Activated CD8-positive, alpha-beta memory T cell treated with anti-CD3 and anti-CD28 coated beads, Interleukin-2, amount 50 U/mL, for 4 hours (primary cell): Measurements from ENCODE around the gene ADGRG3.
A peak's percentile ranks its signal among the peaks of the same experiment; 100 is the strongest.

Source experiments
- DNase-seq: peaks from one replicate; pipeline ENCODE4 v3.0.0-alpha.2; 2020

Gene ADGRG3

DNA sequence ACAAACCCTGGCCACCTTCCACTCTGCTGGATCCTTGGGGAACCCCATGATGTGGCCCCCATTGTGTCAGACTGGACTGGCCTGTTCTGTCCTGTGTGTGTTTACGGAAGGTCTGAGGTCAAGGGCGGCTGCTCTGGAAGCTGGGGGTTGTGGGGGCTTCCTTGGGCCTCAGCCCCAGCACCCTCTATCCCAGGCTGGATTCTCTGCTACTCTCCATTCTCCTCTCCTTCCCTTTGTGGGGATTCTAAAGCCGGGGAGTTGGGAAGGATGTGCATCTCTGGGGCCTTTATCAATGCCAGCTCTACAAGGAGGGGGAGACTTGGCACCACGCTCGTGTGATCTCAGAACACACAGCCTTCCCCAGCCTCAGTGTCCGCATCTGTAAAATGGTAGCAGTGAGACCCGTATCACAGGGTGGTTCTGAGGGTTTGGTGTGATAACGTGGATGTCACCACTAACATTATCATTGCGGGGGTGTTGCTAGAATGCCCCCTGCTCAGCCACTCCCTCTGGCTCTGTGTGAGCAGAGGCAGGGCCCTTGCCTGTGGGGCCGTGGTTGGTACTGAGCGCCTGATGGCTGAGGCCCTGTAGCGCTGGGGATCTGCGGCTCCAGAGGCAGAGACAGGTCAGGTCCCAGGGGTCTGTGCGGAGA is 21.6 kb upstream of the ADGRG3 start:
- no peak for DNase-seq

DNA sequence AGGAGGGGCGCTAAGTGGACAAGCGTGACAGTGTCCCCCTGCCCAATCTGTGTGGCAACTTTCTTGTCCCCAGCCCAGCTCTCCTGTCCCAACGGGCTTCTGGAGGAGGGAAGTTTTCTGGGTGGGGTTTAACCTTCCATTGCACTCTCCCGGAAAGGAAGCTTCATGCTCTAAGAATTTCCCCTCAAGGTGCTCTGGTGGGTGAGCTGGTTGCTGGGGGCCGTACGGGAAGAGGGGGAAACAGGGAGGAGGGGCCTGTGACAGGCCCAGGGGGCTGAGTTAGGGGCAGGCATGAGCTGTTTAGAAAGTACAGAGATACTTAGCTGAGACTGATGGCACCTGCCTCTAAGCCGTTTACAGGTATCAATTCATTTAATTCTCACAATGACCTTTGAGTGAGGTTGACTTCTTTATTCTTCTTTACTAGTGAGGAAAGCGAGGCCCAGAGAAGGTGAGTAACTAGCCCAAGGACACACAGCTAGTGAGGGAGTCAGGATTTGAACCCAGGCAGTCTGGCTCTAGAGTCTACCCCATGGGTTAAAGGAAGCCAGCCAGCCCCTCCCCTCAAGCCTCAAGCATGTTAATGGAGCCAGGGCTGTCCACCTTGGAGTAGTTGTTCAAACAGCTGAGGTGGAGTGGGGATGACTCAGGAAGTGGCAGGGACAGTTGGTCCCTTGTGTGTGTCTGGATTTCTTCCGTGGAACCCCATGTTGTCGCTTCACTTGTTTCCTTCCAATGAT is 20.8 kb upstream of the ADGRG3 start:
- no peak for DNase-seq

DNA sequence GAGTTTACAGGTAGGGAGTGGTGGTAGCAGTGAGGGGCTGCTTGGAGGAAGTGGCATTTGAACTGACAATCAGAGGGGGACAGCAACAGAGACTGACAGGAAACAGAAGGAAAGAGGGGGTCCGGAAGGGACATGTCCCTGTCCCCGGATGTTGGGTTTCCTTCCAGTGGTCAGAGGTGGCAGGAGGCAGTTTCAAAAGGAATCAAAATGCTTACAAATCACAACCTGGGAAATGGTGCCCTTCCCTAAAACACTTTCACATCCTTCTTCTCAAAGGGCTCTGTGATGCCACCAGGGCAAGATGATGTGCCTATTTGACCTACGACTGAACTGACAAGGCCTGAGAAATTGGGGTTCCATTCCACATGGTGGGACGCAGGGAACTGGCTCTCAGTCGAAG is 20.0 kb upstream of the ADGRG3 start:
- DNase-seq = no peak

DNA sequence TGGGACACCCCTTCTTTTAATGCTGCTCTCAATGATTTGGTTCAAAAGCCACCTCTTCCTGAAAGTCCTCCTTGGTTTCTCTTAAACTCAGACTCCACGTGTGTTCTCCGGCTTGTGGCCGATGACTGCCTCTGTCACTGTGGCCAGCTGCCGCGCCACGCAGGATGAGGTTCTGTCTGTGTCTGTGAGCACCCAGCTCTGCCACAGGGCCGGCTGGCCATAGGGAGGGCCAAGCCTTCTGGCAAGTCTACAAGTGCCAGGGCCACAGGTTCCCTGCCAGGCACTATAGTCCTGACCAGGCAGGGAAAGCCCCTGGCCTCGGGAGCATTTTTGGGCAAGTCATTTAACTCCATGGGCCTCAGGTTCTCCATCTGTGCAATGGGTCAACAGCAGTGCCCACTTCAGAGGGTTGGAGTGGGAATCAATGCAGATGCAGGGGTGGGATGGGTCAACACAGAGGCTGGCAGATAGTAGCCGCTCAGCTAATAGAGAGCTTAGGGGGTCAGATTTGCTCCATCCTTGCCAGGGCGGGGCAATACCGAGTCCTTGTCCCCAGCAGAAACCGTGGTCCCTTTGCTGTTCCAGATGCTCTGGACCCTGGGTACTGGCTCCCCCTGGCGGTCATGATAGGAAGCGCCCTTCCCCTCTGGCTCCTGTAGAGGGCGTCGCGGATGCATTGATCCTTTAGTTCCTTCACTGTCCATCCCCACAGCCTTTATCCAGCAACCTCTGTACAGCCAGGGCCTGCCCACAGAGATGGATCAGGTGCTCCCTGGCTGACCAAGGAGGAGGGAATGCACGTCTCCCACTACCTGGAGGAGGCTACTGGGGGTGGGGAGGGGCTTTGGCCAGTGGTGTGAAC is 19.3 kb upstream of the ADGRG3 start:
- peak; percentile 84 for DNase-seq

DNA sequence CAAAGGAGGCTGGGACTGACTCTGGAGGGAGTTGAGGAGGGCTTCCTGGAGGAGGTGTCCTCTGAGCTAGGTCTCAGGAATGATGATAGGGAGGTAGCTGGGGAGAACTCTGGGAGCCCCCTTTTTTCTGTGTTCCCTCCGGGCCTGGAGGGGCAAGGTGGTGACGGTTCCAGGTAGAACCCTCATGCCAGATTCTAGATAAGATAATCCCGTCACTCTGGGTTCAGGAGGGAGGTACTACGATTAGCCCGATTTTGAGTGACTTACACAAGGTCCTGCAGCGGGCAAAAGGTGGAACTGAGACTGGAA is 18.7 kb upstream of the ADGRG3 start:
- DNase-seq = no peak

DNA sequence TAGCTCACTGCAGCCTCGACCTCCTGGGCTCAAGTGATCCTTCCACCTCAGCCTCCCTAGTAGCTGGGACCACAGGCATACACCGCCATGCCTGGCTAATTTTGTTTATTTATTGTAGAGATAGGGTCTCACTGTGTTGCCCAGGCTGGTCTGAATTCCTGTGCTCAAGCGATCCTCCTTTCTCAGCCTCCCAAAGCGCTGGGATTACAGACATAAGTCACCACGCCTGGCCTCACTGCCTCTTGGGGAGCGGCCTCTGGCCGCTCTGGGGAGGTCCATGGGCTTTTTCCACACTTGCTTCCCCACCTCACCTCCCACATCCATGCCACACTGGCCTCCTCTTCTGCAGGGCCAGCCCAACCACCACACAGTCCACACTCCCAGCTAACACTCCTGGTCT is 18.3 kb upstream of the ADGRG3 start:
- no peak for DNase-seq

DNA sequence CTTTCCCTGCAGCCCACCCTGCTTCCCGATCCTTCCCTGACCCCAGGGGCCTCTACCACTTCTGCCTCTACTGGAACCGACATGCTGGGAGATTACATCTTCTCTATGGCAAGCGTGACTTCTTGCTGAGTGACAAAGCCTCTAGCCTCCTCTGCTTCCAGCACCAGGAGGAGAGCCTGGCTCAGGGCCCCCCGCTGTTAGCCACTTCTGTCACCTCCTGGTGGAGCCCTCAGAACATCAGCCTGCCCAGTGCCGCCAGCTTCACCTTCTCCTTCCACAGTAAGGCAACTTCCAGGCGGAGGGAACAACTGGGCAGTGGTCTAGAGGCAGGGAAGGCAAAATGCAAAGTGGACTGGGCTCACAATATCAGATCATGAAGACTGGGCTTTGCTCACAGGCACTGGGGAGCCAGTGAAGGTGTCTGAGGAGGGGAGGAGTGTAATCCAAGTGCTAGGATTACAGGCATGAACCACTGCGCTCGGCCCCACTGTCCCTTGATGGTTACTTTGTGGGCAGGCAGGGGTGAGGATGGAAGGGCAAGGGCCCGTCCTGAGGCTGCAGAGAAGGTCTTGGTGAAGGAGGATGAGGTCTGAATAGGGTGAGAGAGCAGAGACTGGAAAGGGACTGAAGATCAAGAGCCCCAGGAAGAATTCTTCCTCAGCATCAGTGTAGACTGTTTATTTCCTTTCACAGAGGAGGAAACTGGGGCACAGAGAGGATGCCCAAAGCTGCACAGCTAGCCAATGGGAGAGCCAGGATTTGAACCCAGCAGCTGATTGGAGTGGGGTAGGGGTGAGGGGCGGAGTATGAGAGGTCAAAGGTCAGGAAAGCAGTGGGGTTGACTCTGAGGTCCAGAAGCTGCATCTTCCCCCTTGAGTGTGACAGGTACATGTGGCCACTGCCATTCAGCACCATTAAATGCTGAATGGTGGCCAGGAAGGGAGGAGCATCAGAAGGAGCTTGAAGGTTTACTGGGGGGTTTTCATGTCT is 16.5 kb upstream of the ADGRG3 start:
- no peak for DNase-seq

DNA sequence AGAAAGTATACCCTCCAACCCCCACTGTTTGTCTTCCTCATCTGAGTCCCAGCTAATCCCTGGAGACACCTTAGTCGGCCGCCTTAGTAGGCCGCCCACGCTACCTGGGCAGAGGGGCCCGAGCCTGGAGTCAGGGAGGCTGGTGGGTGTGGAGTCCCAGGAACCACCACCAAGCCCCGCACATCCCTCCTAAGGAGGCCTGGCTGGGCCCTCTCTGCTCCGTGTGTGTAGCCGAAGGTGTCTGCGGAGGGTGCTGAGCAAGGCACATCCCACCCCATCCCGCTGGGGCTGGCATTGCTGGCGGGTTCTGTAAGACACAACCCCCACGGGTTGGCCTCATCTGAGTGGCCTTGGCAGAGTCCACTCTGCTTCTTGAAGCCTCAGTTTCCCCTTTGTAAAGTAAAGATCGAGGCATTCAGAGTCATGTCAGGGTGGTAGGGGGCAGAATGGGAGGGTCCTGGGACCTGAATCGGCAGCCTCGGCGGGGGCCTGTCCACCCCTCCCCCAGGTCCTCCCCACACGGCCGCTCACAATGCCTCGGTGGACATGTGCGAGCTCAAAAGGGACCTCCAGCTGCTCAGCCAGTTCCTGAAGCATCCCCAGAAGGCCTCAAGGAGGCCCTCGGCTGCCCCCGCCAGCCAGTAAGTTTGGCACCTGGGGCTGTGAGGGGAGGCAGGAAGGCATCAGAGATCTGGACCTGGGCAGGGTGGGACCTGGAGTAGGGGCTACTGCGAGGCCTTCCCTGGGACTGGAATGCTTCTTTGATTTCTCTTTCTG is 15.2 kb upstream of the ADGRG3 start:
- DNase-seq = no peak

DNA sequence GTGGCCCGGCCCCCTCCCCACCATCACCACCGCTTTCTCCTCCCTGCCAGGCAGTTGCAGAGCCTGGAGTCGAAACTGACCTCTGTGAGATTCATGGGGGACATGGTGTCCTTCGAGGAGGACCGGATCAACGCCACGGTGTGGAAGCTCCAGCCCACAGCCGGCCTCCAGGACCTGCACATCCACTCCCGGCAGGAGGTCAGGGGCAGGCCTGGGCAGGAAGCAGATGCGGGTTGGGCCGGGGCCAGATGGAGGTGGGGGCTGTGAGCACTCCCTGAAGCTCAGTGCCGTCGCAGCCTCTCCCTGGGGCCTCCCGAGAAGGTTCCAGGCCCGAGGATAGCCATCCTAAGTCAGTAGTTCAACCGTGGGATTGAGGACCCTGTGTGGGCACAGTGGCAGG is 14.2 kb upstream of the ADGRG3 start:
- no peak for DNase-seq

DNA sequence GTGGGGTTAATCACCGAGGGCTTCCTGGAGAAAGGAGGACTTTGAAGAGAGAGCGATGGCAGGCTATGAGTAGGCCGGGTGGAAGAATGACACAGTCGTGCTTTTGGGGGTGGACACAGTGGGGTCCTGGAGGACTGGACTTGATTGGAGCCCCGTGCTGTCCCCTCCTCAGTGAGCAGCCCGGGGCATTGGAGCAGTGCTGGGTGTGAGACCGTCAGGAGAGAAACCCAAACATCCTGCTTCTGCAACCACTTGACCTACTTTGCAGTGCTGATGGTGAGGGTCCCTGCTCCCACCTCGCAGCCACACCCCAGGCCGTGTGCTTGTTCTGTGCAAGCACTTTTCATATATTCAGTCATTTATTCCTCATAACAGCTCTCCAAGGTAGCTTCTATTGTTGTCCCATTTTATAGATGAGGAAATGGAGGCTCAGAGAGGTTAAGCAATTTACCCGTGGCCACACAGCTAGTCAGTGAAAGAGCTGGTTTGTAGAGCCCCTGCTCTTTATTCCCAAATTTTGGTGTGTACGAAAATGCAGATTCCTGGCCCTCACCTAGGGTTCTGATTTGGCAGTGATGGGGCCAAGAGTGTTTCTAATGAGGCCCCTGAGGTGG is 11.7 kb upstream of the ADGRG3 start:
- DNase-seq = no peak

DNA sequence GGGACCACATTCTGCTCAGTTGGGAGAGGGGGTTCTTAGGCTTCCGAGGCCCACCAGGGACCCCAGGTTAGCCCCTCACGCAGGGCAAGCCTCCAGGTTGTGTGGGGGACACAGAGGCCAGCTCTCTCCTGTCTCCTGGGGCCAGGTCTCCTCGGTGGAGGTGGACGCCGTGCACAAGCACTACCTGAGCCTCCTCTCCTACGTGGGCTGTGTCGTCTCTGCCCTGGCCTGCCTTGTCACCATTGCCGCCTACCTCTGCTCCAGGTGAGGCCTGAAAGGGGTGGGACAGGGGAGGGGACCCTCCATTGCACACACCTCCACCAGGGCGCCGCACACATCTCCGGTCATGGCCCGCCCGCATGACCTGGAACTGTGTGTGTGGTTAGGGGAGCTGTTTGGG is 10.9 kb upstream of the ADGRG3 start:
- DNase-seq = no peak

DNA sequence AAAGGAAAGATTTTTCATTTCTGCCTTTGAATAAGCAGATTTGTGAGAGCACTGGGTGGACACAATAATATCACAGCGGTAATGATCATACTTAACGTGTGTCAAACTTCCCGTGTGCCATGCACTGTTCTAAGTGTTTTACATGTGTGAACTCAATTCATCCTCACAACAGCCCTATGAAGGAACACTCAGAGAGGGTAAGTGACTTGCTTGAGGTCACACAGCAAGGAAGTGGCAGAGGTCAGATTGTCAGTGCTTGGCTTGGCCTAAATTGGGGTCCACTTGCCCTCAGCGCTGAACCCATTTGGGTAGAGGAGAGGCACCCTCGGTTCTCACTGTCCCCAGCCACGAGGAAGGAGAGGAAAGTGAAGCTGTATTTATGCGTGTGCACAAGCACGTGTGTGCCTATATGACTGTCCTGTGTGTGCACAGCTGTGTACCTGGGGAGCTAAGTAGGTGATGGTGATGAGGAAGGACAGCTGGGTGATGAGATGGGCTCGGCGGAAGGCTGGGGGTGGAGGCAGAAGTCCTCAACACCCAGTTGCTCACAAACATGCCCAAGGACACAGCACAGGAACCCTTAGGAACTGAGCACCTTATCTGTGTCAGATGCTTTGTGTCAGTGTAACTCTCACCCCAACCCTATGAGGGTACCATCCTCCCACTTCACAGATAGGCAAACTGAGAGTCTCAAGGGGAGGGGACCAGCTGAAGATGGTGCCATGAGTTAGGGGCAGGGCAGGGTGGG is 9.8 kb upstream of the ADGRG3 start:
- DNase-seq = no peak

DNA sequence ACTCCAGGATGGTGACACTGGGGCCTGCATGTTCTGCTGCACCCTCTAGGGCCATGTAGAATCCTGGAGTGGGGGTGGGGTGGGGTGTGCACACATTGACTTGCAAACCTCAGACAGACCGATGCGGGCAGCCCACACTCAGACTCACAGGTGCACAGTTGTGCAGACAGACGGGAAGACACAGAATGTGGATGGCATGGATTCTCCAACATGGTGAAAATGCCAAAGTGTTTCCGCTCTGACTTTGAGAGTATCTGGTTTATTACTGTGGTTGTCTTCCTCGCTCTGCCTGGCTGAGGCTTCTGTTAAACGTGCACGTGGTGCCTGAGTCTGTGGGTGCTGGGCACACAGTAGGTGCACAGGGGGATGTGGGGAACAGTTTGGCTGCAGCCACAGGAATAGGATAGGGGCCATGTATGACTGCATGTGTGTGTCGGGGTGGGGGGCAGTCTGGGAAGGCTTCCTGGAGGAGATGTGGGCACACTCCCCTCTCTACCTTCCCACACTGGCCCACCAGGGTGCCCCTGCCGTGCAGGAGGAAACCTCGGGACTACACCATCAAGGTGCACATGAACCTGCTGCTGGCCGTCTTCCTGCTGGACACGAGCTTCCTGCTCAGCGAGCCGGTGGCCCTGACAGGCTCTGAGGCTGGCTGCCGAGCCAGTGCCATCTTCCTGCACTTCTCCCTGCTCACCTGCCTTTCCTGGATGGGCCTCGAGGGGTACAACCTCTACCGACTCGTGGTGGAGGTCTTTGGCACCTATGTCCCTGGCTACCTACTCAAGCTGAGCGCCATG is 9.0 kb upstream of the ADGRG3 start:
- no peak for DNase-seq

DNA sequence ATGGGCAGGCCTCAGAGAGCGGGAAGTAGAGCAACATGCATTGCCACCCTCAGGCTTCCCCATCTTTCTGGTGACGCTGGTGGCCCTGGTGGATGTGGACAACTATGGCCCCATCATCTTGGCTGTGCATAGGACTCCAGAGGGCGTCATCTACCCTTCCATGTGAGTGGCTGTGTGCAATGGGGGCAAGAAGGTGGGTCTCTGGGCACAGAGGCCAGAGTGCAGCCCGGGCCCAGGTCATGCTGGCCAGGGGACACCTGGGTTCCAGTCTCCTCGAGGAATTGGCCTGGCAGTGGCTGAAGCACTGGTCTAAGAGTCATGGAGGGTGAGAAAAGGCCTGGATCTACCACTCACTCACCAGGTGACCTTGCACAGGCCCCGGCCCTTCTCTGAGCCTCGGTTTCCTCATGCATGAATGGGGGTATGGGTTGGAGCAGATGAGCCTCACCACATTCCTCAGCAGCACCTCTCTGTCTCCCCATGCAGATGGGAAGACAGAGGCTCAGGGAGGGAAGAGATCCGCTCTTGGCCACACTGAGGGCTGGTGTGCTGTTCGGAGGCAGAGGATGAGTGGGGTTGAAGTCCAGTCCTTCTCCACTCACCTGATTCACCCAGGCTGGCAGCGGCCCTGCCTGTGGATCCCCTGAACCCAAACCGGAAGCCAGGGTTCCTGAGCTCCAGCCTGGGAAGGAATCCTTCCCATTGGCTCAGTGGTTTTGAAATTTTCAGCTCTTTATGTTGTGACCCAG is 7.2 kb upstream of the ADGRG3 start:
- no peak for DNase-seq

DNA sequence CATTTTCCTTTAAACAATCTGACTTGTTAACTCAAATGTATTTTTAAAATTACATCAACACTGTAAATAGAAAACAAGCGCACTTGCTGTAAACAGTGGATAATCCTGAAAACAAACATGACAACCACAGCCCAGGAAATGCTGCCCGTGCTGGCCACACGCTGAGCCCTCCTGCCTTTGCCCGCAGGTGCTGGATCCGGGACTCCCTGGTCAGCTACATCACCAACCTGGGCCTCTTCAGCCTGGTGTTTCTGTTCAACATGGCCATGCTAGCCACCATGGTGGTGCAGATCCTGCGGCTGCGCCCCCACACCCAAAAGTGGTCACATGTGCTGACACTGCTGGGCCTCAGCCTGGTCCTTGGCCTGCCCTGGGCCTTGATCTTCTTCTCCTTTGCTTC is 6.6 kb upstream of the ADGRG3 start:
- DNase-seq = no peak

DNA sequence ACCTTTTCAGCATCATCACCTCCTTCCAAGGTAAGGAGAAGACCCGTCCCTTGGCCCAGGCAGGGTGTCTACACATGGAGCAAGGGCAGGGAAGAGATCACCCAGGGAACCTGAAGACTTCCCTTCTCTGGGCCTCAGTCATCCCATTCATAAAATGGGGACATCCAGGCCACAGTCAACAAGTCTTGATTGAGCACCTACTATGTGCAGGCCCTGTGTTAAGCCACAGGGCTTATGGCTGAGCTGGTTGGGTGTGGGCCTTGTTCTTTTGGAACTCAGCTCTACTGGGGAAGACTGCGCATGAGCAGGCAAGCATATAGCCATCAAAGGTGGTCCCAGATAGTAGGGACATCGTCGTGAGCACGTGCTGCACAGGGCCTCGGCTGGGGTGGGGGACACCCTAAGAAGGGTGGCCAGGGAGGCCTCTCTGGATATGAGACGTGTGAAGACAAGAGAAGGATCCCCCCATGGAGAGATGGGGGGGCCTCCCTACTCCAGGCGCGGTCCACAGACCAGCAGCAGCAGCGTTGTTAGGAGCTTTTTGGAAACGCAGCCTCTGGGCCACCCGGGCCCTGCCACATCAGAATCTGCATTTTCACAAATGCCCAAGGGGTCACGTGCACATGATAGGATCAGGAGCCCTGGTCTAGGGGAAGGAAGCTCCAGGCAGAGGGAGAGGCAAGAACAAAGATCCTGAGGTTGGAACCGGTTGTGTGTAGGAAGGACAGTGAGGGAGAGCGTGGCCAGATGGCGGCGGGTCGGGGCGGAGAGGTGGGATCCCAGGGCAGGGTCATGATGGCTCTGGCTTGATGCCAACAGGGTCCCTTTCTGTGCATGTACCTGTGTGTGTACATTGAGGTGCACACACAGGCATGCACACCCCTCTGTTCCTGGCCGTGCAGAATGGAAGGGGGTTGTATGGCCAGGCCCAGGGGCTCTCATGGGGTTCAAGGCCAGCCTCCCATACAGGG is 5.9 kb upstream of the ADGRG3 start:
- DNase-seq = no peak

DNA sequence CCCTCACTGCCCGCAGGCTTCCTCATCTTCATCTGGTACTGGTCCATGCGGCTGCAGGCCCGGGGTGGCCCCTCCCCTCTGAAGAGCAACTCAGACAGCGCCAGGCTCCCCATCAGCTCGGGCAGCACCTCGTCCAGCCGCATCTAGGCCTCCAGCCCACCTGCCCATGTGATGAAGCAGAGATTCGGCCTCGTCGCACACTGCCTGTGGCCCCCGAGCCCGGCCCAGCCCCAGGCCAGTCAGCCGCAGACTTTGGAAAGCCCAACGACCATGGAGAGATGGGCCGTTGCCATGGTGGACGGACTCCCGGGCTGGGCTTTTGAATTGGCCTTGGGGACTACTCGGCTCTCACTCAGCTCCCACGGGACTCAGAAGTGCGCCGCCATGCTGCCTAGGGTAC is 4.7 kb upstream of the ADGRG3 start:
- no peak for DNase-seq
